Smooth muscle cell (in vitro differentiated cells): ENCODE results near the gene PIEZO2. TPM values are rescaled to one million over a fixed set of nuclear protein-coding genes. Genes with fewer than 3 reads are reported as not detected.
"Not testable (repeated sequence)": the region's sequence is repeated elsewhere in the genome, so short reads cannot be mapped to it uniquely, and the experiment has no call there.

ENCODE experiments used
- DNase-seq: peaks from one replicate; lab custom pipeline; 2025; ENCODE audit not compliant: unreplicated experiment; lab: John Stamatoyannopoulos, UW
- H2AFZ ChIP-seq: fragments of 200-600 bp; sonication (generic); 2 replicates; pipeline ENCODE4 v1.6.0; 2016; ENCODE audit warnings: antibody characterized with exemption, low read depth, mild to moderate bottlenecking
- H3F3A ChIP-seq: fragments of 200-600 bp; sonication (generic); 2 replicates; pipeline ENCODE4 v1.6.0; 2017; ENCODE audit warnings: antibody characterized with exemption, low read depth
- H3K27ac ChIP-seq: fragments of 200-600 bp; sonication (generic); 2 replicates; pipeline ENCODE4 v1.5.1; 2016; ENCODE audit warnings: low read depth, mild to moderate bottlenecking
- H3K27me3 ChIP-seq: fragments of 200-600 bp; sonication (generic); 2 replicates; pipeline ENCODE4 v1.6.1; 2016; ENCODE audit warnings: low read depth, mild to moderate bottlenecking
- H3K36me3 ChIP-seq: fragments of 200-600 bp; sonication (generic); 2 replicates; pipeline ENCODE4 v1.5.1; 2016; ENCODE audit warnings: low read depth
- H3K4me1 ChIP-seq: fragments of 200-600 bp; sonication (generic); 2 replicates; pipeline ENCODE4 v1.5.1; 2016; ENCODE audit warnings: low read depth
- H3K4me2 ChIP-seq: fragments of 200-600 bp; sonication (generic); 2 replicates; pipeline ENCODE4 v1.6.0; 2016; ENCODE audit warnings: mild to moderate bottlenecking
- H3K4me3 ChIP-seq: fragments of 200-600 bp; sonication (generic); 2 replicates; pipeline ENCODE4 v1.5.1; 2016; ENCODE audit warnings: mild to moderate bottlenecking
- H3K79me2 ChIP-seq: fragments of 200-600 bp; sonication (generic); 2 replicates; pipeline ENCODE4 v1.6.0; 2016; ENCODE audit warnings: low read depth, mild to moderate bottlenecking
- H3K9ac ChIP-seq: fragments of 200-600 bp; sonication (generic); 2 replicates; pipeline ENCODE4 v1.6.0; 2016; ENCODE audit warnings: low read depth
- H3K9me3 ChIP-seq: fragments of 200-600 bp; sonication (generic); replicated peaks from 2 replicates; pipeline ENCODE4 v1.5.1; 2016; ENCODE audit warnings: low read depth
- H4K20me1 ChIP-seq: fragments of 200-600 bp; sonication (generic); 2 replicates; pipeline ENCODE4 v1.6.0; 2016; ENCODE audit warnings: low read depth
- WGBS: methylation state at CpG from one replicate; pipeline ENCODE4 v1.1.7; 2016; ENCODE audit warnings: low lambda C conversion rate; 5-methylcytosine and 5-hydroxymethylcytosine counted together
- polyA plus RNA-seq: library from polyadenylated mRNA; unstranded; fragments of >200 nt; fragmentation: Nextera tagmentation; extraction: Ambion mirVana; gene quantifications from 2 replicates; pipeline ENCODE4 v1.2.1, GENCODE V29; 2016
- total RNA-seq: library from RNA; depleted of rRNA; stranded (reverse); fragments of >200 nt; gene quantifications from 2 replicates; pipeline ENCODE4 v1.2.3, GENCODE V29; 2014
- TF ChIP-seq, protein P1 (sequence below): fragments of 200-600 bp; sonication (generic); IDR thresholded peaks from 2 replicates; pipeline ENCODE4 v1.5.1; 2017; ENCODE audit warnings: borderline replicate concordance, mild to moderate bottlenecking, antibody characterized with exemption; ENCODE audit not compliant: insufficient read depth, poor library complexity, severe bottlenecking

Gene PIEZO2
- total and polyA plus RNA-seq, 2 experiments from 2014 or later = 1.3 to 4.7 TPM

GRCh38 chr18:10660179-10660884 is 489.0 kb downstream of the PIEZO2 start:
- H3K4me3 ChIP-seq = no peak overlapping the region

GRCh38 chr18:10659594-10659993 is 489.8 kb downstream of the PIEZO2 start:
- no peak overlapping the region for H2AFZ ChIP-seq
- H3F3A ChIP-seq = no peaks in the 10 kb centered on the region
- H3K79me2 ChIP-seq = no peaks in the 10 kb centered on the region
- no peak overlapping the region for H3K4me3 ChIP-seq
- H4K20me1 ChIP-seq = no peaks in the 10 kb centered on the region
- no peaks in the 10 kb centered on the region for H3K9me3 ChIP-seq
- H3K9ac ChIP-seq = no peak overlapping the region
- H3K4me1 ChIP-seq = no peaks in the 10 kb centered on the region
- H3K27me3 ChIP-seq = peaks cover 7% of the 10 kb centered on the region
- H3K36me3 ChIP-seq = no peaks in the 10 kb centered on the region
- H3K4me2 ChIP-seq = no peak overlapping the region
- WGBS = 72% methylated on average over 5 of the region's 5 CpGs
- H3K27ac ChIP-seq = no peak overlapping the region
- TF ChIP-seq, protein P1, sequence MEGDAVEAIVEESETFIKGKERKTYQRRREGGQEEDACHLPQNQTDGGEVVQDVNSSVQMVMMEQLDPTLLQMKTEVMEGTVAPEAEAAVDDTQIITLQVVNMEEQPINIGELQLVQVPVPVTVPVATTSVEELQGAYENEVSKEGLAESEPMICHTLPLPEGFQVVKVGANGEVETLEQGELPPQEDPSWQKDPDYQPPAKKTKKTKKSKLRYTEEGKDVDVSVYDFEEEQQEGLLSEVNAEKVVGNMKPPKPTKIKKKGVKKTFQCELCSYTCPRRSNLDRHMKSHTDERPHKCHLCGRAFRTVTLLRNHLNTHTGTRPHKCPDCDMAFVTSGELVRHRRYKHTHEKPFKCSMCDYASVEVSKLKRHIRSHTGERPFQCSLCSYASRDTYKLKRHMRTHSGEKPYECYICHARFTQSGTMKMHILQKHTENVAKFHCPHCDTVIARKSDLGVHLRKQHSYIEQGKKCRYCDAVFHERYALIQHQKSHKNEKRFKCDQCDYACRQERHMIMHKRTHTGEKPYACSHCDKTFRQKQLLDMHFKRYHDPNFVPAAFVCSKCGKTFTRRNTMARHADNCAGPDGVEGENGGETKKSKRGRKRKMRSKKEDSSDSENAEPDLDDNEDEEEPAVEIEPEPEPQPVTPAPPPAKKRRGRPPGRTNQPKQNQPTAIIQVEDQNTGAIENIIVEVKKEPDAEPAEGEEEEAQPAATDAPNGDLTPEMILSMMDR = no peak
- no peak for DNase-seq

More at GRCh38 chr18:10660179-10660884, 489.0 kb downstream of the PIEZO2 start:
- Histone ChIP-seq H3K4me1 (no peaks in the 10 kb centered on the region), H2AFZ (no peak overlapping the region), H3K9ac (no peak overlapping the region), H3K79me2 (no peaks in the 10 kb centered on the region), H3K4me2 (no peak overlapping the region), H3K36me3 (no peaks in the 10 kb centered on the region), H3F3A (no peaks in the 10 kb centered on the region), H4K20me1 (no peaks in the 10 kb centered on the region), H3K9me3 (no peaks in the 10 kb centered on the region), H3K27me3 (peaks cover 7% of the 10 kb centered on the region), H3K27ac (no peak overlapping the region)
- DNase-seq = no peak
- TF ChIP-seq, protein P1 = no peak
- WGBS = 85% methylated on average over 13 of the region's 13 CpGs

GRCh38 chr18:10659000-10659399 is 490.4 kb downstream of the PIEZO2 start:
- Histone ChIP-seq H3K79me2 (no peaks in the 10 kb centered on the region), H3K36me3 (no peaks in the 10 kb centered on the region), H4K20me1 (no peaks in the 10 kb centered on the region), H3F3A (no peaks in the 10 kb centered on the region), H3K27ac (no peak overlapping the region), H3K4me2 (no peak overlapping the region), H3K9me3 (no peaks in the 10 kb centered on the region), H2AFZ (no peak overlapping the region), H3K27me3 (peaks cover 3% of the 10 kb centered on the region), H3K9ac (no peak overlapping the region), H3K4me1 (no peaks in the 10 kb centered on the region), H3K4me3 (no peak overlapping the region)
- WGBS = 68% methylated on average over 5 of the region's 5 CpGs
- DNase-seq = no peak
- TF ChIP-seq, protein P1 = no peak

GRCh38 chr18:10644003-10644402 is 505.4 kb downstream of the PIEZO2 start:
- H3K27me3 ChIP-seq, H4K20me1 ChIP-seq, H3K9me3 ChIP-seq, H3K4me3 ChIP-seq, H3K79me2 ChIP-seq, H3K9ac ChIP-seq, H2AFZ ChIP-seq, DNase-seq, H3K27ac ChIP-seq, H3F3A ChIP-seq, H3K36me3 ChIP-seq, H3K4me2 ChIP-seq, H3K4me1 ChIP-seq: not testable (repeated sequence)
- 73% methylated on average over 3 of the region's 5 CpGs for WGBS

DNA sequence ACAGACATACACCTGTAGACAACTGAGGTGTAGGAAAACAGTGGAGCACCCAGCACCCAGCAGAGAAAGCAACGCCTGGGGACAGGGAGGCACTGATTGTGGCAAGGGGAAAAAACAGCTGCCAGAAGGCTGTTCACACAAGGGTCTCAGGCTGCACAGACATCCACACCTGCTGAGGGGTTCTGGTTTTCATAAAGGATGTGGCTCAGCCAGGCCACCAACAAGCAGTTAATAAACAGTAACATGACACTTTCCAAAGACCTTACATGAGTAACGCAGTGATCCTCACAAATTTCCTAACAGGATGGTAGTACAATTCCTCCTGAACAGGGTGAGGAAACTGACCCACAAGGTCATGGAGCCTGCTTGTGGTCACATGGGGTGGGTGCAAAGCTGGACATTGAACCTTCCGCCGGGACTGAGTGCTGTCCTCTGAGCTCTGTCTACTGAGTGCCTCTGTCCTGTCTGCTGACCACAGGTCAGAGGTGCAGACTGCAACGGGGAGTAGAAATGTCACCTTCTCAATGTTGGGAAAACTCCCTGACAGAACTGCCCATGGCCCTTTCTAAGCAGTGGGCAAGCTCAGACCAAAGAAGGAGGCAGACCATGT is 506.3 kb downstream of the PIEZO2 start:
- not testable (repeated sequence) for H3K4me3 ChIP-seq, H2AFZ ChIP-seq, H3K36me3 ChIP-seq, H3F3A ChIP-seq, H3K27me3 ChIP-seq, H3K79me2 ChIP-seq, H3K27ac ChIP-seq, H3K9ac ChIP-seq, H3K9me3 ChIP-seq, H3K4me1 ChIP-seq, H4K20me1 ChIP-seq, DNase-seq, H3K4me2 ChIP-seq
- 38% methylated on average over 1 of the region's 5 CpGs for WGBS

DNA sequence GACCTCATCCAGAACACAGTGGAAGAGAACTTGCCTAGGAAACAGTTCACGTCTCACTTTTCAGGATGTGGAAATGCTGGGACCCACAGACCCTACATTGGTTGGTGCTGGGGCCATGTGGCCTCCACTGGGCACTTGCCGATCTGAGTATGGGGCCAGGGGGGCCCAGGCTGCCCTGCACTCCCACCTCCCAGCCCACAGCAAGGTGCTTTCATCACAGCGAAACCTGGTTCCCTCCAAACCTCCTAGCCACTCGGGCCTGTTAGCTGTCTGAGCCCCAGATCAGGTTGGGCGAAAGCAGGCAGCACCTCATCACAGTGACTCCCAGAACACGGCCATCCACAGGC is 510.9 kb downstream of the PIEZO2 start:
- not testable (repeated sequence) for H3K4me1 ChIP-seq, DNase-seq, H4K20me1 ChIP-seq, H3K4me3 ChIP-seq, H3K36me3 ChIP-seq, H3K79me2 ChIP-seq, H3K9me3 ChIP-seq, H3K4me2 ChIP-seq, H2AFZ ChIP-seq, H3K27ac ChIP-seq, H3K9ac ChIP-seq, H3K27me3 ChIP-seq, H3F3A ChIP-seq
- WGBS = 92% methylated on average over 6 of the region's 6 CpGs
